ENCODE data around the gene ABHD16A.

- TF ChIP-seq POLR2AphosphoS5 (IDR thresholded peaks at IDR 0.05; ENCODE audit: low read depth, low read length) (no peak; the same call in 1 of the 2 replicates), TAF1 (IDR thresholded peaks at IDR 0.05; ENCODE audit: borderline replicate concordance, low read depth, low read length) (no peak)
These were observed 63.7 kb downstream of the ABHD16A start for GRCh38 chr6:31639449-31639861.

All from GM12892 (cell line).